Measurements from ENCODE around the gene FBXL17.

GRCh38 chr5:108214857-108215256, 167.0 kb downstream of the FBXL17 start:
- TF ChIP-seq REST (IDR thresholded peaks at IDR 0.05; ENCODE audit: low read depth, low read length) (no peak), MXI1 (IDR thresholded peaks at IDR 0.05; ENCODE audit: low read depth, low read length) (no peak)

Data from SK-N-SH (cell line).